OCI-LY7 (cell line): ENCODE results near the gene PLPP4. TPM values are rescaled to one million over a fixed set of nuclear protein-coding genes. Genes with fewer than 3 reads are reported as not detected.

Experiments used
- BruUV-seq: library from RNA; stranded (reverse); fragments of 400-500 nt; replicated peaks from 2 replicates; lab custom pipeline; 2021; lab: Mats Ljungman, UMichigan
- CTCF ChIA-PET: fragments of 300-600 bp; sonication (Branson Sonifier 250); formaldehyde crosslinking; loops from one replicate; lab custom pipeline; 2022; ENCODE audit warnings: antibody characterized with exemption; ENCODE audit not compliant: unreplicated experiment; lab: Charles Lee
- POLR2A ChIA-PET: fragments of 300-600 bp; sonication (Branson Sonifier 250); formaldehyde crosslinking; loops from one replicate; lab custom pipeline; 2022; ENCODE audit warnings: antibody characterized with exemption; lab: Charles Lee
- DNase-seq: peaks from one replicate; pipeline ENCODE4 v3.0.0-alpha.2; 2015; ENCODE audit warnings: low spot score
- H2AFZ ChIP-seq: fragments of 200-600 bp; sonication (generic), shearing (Covaris generic); 2 replicates; pipeline ENCODE4 v1.6.1; 2014; ENCODE audit warnings: mild to moderate bottlenecking, antibody characterized with exemption, low read length, moderate library complexity
- H3K27ac ChIP-seq: fragments of 200-600 bp; sonication (generic); 2 replicates; pipeline ENCODE4 v1.5.1; 2014; ENCODE audit warnings: mixed run types, low read depth, mild to moderate bottlenecking, moderate library complexity, low read length, inconsistent platforms; ENCODE audit not compliant: poor library complexity, severe bottlenecking
- H3K36me3 ChIP-seq: fragments of 200-600 bp; sonication (generic); 2 replicates; pipeline ENCODE4 v1.6.1; 2014; ENCODE audit warnings: mild to moderate bottlenecking, antibody characterized with exemption, low read length, moderate library complexity, mixed read lengths; ENCODE audit not compliant: insufficient read depth
- H3K4me1 ChIP-seq: fragments of 200-600 bp; sonication (generic); 2 replicates; pipeline ENCODE4 v1.5.1; 2014; ENCODE audit warnings: mild to moderate bottlenecking, low read length; ENCODE audit not compliant: insufficient read depth, poor library complexity, severe bottlenecking
- H3K4me2 ChIP-seq: fragments of 200-600 bp; sonication (generic); 2 replicates; pipeline ENCODE4 v1.6.1; 2014; ENCODE audit warnings: mild to moderate bottlenecking, low read length
- H3K4me3 ChIP-seq: fragments of 200-600 bp; sonication (generic); 2 replicates; pipeline ENCODE4 v1.5.1; 2014; ENCODE audit warnings: mild to moderate bottlenecking, low read depth, low read length; ENCODE audit not compliant: poor library complexity, severe bottlenecking
- H3K79me2 ChIP-seq: fragments of 200-600 bp; sonication (generic); 2 replicates; pipeline ENCODE4 v1.6.1; 2016; ENCODE audit warnings: low read depth, mild to moderate bottlenecking, low read length, moderate library complexity, mixed read lengths; ENCODE audit not compliant: insufficient read depth
- H3K9me2 ChIP-seq: fragments of 200-600 bp; sonication (generic); 2 replicates; pipeline ENCODE4 v1.6.1; 2016; ENCODE audit warnings: mild to moderate bottlenecking, low read length, mixed read lengths; ENCODE audit not compliant: insufficient read depth
- H3K9me3 ChIP-seq: fragments of 200-600 bp; sonication (generic); 2 replicates; pipeline ENCODE4 v1.6.1; 2014; ENCODE audit warnings: mild to moderate bottlenecking, mixed run types, low read length, mixed read lengths
- H4K20me1 ChIP-seq: fragments of 200-600 bp; sonication (generic); 2 replicates; pipeline ENCODE4 v1.6.1; 2014; ENCODE audit warnings: mild to moderate bottlenecking, antibody characterized with exemption, low read length, moderate library complexity, mixed read lengths; ENCODE audit not compliant: insufficient read depth
- CTCF ChIP-seq: fragments of 200-600 bp; sonication (generic); conservative IDR thresholded peaks from 2 replicates; pipeline ENCODE4 v1.5.1; 2014; ENCODE audit warnings: mild to moderate bottlenecking, antibody characterized with exemption, low read length, moderate library complexity, mixed read lengths
- EZH2phosphoT487 ChIP-seq: fragments of 200-600 bp; sonication (generic); IDR thresholded peaks from 2 replicates; pipeline ENCODE4 v1.6.1; 2018; ENCODE audit warnings: low read depth, borderline replicate concordance, mild to moderate bottlenecking, mixed run types, antibody characterized with exemption, low read length, moderate library complexity, mixed read lengths
- intact Hi-C: fragments of 100-400 bp; cut with micrococcal nuclease; formaldehyde crosslinking; loops from one replicate; pipeline ENCODE4 v1.10.0; 2022; ENCODE audit not compliant: unreplicated experiment
- total RNA-seq, 2 experiments: library from RNA; depleted of rRNA in 1 of 2; stranded (reverse); fragments of >200 nt in 1 of 2; shearing (Covaris generic) in 1 of 2; gene quantifications; 2 replicates each; pipeline ENCODE4 v1.2.3, GENCODE V29; 2014 to 2022

PLPP4 gene
- total RNA-seq, 2 experiments from 2014 or later: not detected

GRCh38 chr10:120415709-120416330 is 41.2 kb upstream of the PLPP4 start:
- H3K4me3 ChIP-seq: no peak overlapping the region
- POLR2A ChIA-PET: no interaction called here
- no peak overlapping the region for H3K27ac ChIP-seq
- no peak overlapping the region for H2AFZ ChIP-seq
- TF ChIP-seq CTCF (no peak), EZH2phosphoT487 (no peak)
- H3K79me2 ChIP-seq: no peaks in the 10 kb centered on the region
- no peaks in the 10 kb centered on the region for H4K20me1 ChIP-seq
- H3K4me2 ChIP-seq: no peak overlapping the region
- H3K36me3 ChIP-seq: no peaks in the 10 kb centered on the region
- H3K4me1 ChIP-seq: no peaks in the 10 kb centered on the region
- CTCF ChIA-PET: no interaction called here
- intact Hi-C loops: no loop called here
- DNase-seq: no peak
- no peaks in the 10 kb centered on the region for H3K9me2 ChIP-seq
- H3K9me3 ChIP-seq: no peaks in the 10 kb centered on the region
- BruUV-seq: no TSS peak

- ChIA-PET CTCF (no interaction called here), POLR2A (no interaction called here)
- no peaks in the 10 kb centered on the region for H3K9me3 ChIP-seq
- intact Hi-C loops: no loop called here
- no peaks in the 10 kb centered on the region for H3K79me2 ChIP-seq
- H3K36me3 ChIP-seq: no peaks in the 10 kb centered on the region
- no peak overlapping the region for H2AFZ ChIP-seq
- H3K4me3 ChIP-seq: no peak overlapping the region
- TF ChIP-seq CTCF (no peak), EZH2phosphoT487 (no peak)
- no peaks in the 10 kb centered on the region for H4K20me1 ChIP-seq
- no peaks in the 10 kb centered on the region for H3K4me1 ChIP-seq
- DNase-seq: no peak
- H3K27ac ChIP-seq: no peak overlapping the region
- no peak overlapping the region for H3K4me2 ChIP-seq
- no TSS peak for BruUV-seq
- no peaks in the 10 kb centered on the region for H3K9me2 ChIP-seq
Measured at GRCh38 chr10:120420421-120420820, 36.6 kb upstream of the PLPP4 start.

- TF ChIP-seq EZH2phosphoT487 (no peak), CTCF (no peak)
Measured at GRCh38 chr10:120421250-120421649, 35.8 kb upstream of the PLPP4 start.

More at GRCh38 chr10:120421250-120421649, 35.8 kb upstream of the PLPP4 start:
- H3K27ac ChIP-seq: no peak overlapping the region
- ChIA-PET POLR2A (no interaction called here), CTCF (no interaction called here)
- H4K20me1 ChIP-seq: no peaks in the 10 kb centered on the region
- intact Hi-C loops: no loop called here
- no peak overlapping the region for H2AFZ ChIP-seq
- H3K4me3 ChIP-seq: no peak overlapping the region
- H3K4me2 ChIP-seq: no peak overlapping the region
- no peaks in the 10 kb centered on the region for H3K9me2 ChIP-seq
- H3K36me3 ChIP-seq: no peaks in the 10 kb centered on the region
- no peaks in the 10 kb centered on the region for H3K79me2 ChIP-seq
- no peak for DNase-seq
- H3K4me1 ChIP-seq: no peaks in the 10 kb centered on the region
- BruUV-seq: no TSS peak
- H3K9me3 ChIP-seq: no peaks in the 10 kb centered on the region
